HEK293 (cell line): ENCODE results near the gene LIMCH1.

Source experiments
- CTCF ChIA-PET: fragments of 350-600 bp; formaldehyde crosslinking; extraction: SDS; loops from one replicate; lab custom pipeline; 2021; ENCODE audit warnings: antibody characterized with exemption; lab: Yijun Ruan, JAX
- POLR2A ChIA-PET: fragments of 300-600 bp; formaldehyde crosslinking; extraction: SDS; loops from one replicate; lab custom pipeline; 2020; ENCODE audit warnings: antibody characterized with exemption, inconsistent platforms; lab: Yijun Ruan, JAX
- H3K27ac ChIP-seq: fragments of 200-500 bp; sonication (Bioruptor generic); 2 replicates; pipeline ENCODE4 v1.5.1; 2014; ENCODE audit warnings: low read depth, low read length, control low read depth, inconsistent platforms; ENCODE audit errors: extremely low read depth
- H3K36me3 ChIP-seq, 2 experiments: fragments of 200-500 bp in 1 of 2; sonication (Bioruptor generic) in 1 of 2; 1 replicate in 1 of 2; 2 replicates in 1 of 2; pipeline ENCODE4 v1.5.1; 2014 to 2017; ENCODE audit warnings: inconsistent platforms in 2 of 2, low read length in 2 of 2; ENCODE audit not compliant: control insufficient read depth in 2 of 2, insufficient read depth in 1 of 2
- H3K4me1 ChIP-seq: fragments of 200-500 bp; sonication (Bioruptor generic); 2 replicates; pipeline ENCODE4 v1.5.1; 2014; ENCODE audit warnings: mild to moderate bottlenecking, low read length, inconsistent platforms; ENCODE audit not compliant: control insufficient read depth, insufficient read depth
- H3K4me3 ChIP-seq: 2 replicates; pipeline ENCODE4 v1.5.1; 2011; ENCODE audit warnings: low read depth, mild to moderate bottlenecking, control low read depth, low read length, moderate library complexity
- H3K9me3 ChIP-seq: fragments of 200-500 bp; sonication (Bioruptor generic); 2 replicates; pipeline ENCODE4 v1.5.1; 2014; ENCODE audit warnings: low read depth, low read length, inconsistent platforms; ENCODE audit not compliant: control insufficient read depth, insufficient read depth
- BCL11A ChIP-seq: fragments of 450-650 bp; formaldehyde crosslinking; IDR thresholded peaks from 2 replicates; pipeline ENCODE4 v1.5.1; 2016; ENCODE audit warnings: low read depth, missing biosample characterization, missing genetic modification characterization
- GLIS2 ChIP-seq: fragments of 450-650 bp; formaldehyde crosslinking; IDR thresholded peaks from 2 replicates; pipeline ENCODE4 v1.5.1; 2016; ENCODE audit warnings: missing biosample characterization, missing genetic modification characterization
- HOXA7 ChIP-seq: sonication (generic); formaldehyde crosslinking; IDR thresholded peaks from 2 replicates; pipeline ENCODE4 v1.8.1; 2022; ENCODE audit warnings: missing genetic modification reagents, borderline replicate concordance
- PRDM1 ChIP-seq: fragments of 450-650 bp; formaldehyde crosslinking; IDR thresholded peaks from 2 replicates; pipeline ENCODE4; 2016; ENCODE audit warnings: missing biosample characterization, missing genetic modification characterization
- PRDM4 ChIP-seq: fragments of 450-650 bp; formaldehyde crosslinking; IDR thresholded peaks from 2 replicates; pipeline ENCODE4 v1.5.1; 2017; ENCODE audit warnings: missing biosample characterization, missing genetic modification characterization
- SCRT1 ChIP-seq: fragments of 450-650 bp; formaldehyde crosslinking; IDR thresholded peaks from 2 replicates; pipeline ENCODE4 v1.5.1; 2016; ENCODE audit warnings: missing biosample characterization, missing genetic modification characterization, borderline replicate concordance
- SP7 ChIP-seq: fragments of 450-650 bp; formaldehyde crosslinking; IDR thresholded peaks from 2 replicates; pipeline ENCODE4 v1.5.1; 2016; ENCODE audit warnings: missing biosample characterization, missing genetic modification characterization
- ZBTB17 ChIP-seq: fragments of 450-650 bp; formaldehyde crosslinking; IDR thresholded peaks from 2 replicates; pipeline ENCODE4 v1.5.1; 2016; ENCODE audit warnings: missing biosample characterization, missing genetic modification characterization
- ZBTB21 ChIP-seq: fragments of 450-650 bp; formaldehyde crosslinking; IDR thresholded peaks from 2 replicates; pipeline ENCODE4 v1.5.1; 2017; ENCODE audit warnings: missing biosample characterization, missing genetic modification characterization
- ZNF10 ChIP-seq: fragments of 450-650 bp; formaldehyde crosslinking; IDR thresholded peaks from 2 replicates; pipeline ENCODE4 v1.5.1; 2017; ENCODE audit warnings: missing biosample characterization, missing genetic modification characterization
- ZNF140 ChIP-seq: fragments of 450-650 bp; formaldehyde crosslinking; IDR thresholded peaks from 2 replicates; pipeline ENCODE4 v1.5.1; 2016; ENCODE audit warnings: missing biosample characterization, missing genetic modification characterization
- ZNF174 ChIP-seq: fragments of 450-650 bp; formaldehyde crosslinking; IDR thresholded peaks from 2 replicates; pipeline ENCODE4 v1.5.0; 2017; ENCODE audit warnings: missing biosample characterization, mild to moderate bottlenecking, missing genetic modification characterization
- ZNF18 ChIP-seq: fragments of 450-650 bp; formaldehyde crosslinking; IDR thresholded peaks from 2 replicates; pipeline ENCODE4 v1.5.1; 2016; ENCODE audit warnings: missing biosample characterization, missing genetic modification characterization
- ZNF214 ChIP-seq: fragments of 450-650 bp; formaldehyde crosslinking; IDR thresholded peaks from 2 replicates; pipeline ENCODE4 v1.5.1; 2017; ENCODE audit warnings: missing biosample characterization, mild to moderate bottlenecking, missing genetic modification characterization, borderline replicate concordance
- ZNF350 ChIP-seq: fragments of 450-650 bp; formaldehyde crosslinking; IDR thresholded peaks from 2 replicates; pipeline ENCODE4 v1.5.0; 2017; ENCODE audit warnings: missing biosample characterization, mild to moderate bottlenecking, missing genetic modification characterization
- ZNF366 ChIP-seq: fragments of 450-650 bp; formaldehyde crosslinking; conservative IDR thresholded peaks from 2 replicates; pipeline ENCODE4 v1.5.1; 2016; ENCODE audit warnings: missing biosample characterization, missing genetic modification characterization
- ZNF544 ChIP-seq: fragments of 450-650 bp; formaldehyde crosslinking; IDR thresholded peaks from 2 replicates; pipeline ENCODE4 v1.5.0; 2017; ENCODE audit warnings: missing biosample characterization, missing genetic modification characterization
- ZNF558 ChIP-seq: fragments of 450-650 bp; formaldehyde crosslinking; IDR thresholded peaks from 2 replicates; pipeline ENCODE4 v1.5.1; 2016; ENCODE audit warnings: missing biosample characterization, missing genetic modification characterization
- ZNF585B ChIP-seq: fragments of 450-650 bp; formaldehyde crosslinking; IDR thresholded peaks from 2 replicates; pipeline ENCODE4 v1.5.1; 2016; ENCODE audit warnings: missing biosample characterization, missing genetic modification characterization
- ZNF596 ChIP-seq: fragments of 450-650 bp; IDR thresholded peaks from 2 replicates; pipeline ENCODE4 v1.5.0; 2018; ENCODE audit warnings: missing biosample characterization, mild to moderate bottlenecking, missing genetic modification characterization, moderate library complexity
- ZNF670 ChIP-seq: fragments of 450-650 bp; formaldehyde crosslinking; IDR thresholded peaks from 2 replicates; pipeline ENCODE4 v1.5.1; 2016; ENCODE audit warnings: missing biosample characterization, missing genetic modification characterization, low read depth

Gene LIMCH1

GRCh38 chr4:41551536-41551935 is 13.6 kb downstream of the LIMCH1 start:
- POLR2A ChIA-PET: no interaction called here
- CTCF ChIA-PET: no interaction called here

GRCh38 chr4:41554905-41555304 is 16.9 kb downstream of the LIMCH1 start:
- no peaks in the 10 kb centered on the region for H3K36me3 ChIP-seq
- POLR2A ChIA-PET: no interaction called here
- TF ChIP-seq PRDM1 (tag by site-specific recombination) (no peak), ZNF174 (no peak), SP7 (tag by site-specific recombination) (no peak), BCL11A (no peak), ZNF350 (tag by site-specific recombination) (no peak), ZNF10 (tag by site-specific recombination) (no peak), ZNF544 (tag by site-specific recombination) (no peak), PRDM4 (tag by site-specific recombination) (no peak), ZNF214 (tag by site-specific recombination) (no peak), ZBTB17 (tag by site-specific recombination) (no peak), ZNF366 (tag by site-specific recombination) (no peak)
- TF ChIP-seq, all 188 proteins: peak for 0
- no peaks in the 10 kb centered on the region for H3K9me3 ChIP-seq
- CTCF ChIA-PET: interaction anchor here (1.2 kb wide), 1 partner anchor 8 kb away, joined by 3 read pairs; no protein-coding TSS in a partner anchor
- no peak overlapping the region for H3K27ac ChIP-seq
- H3K4me3 ChIP-seq: no peak overlapping the region
- H3K4me1 ChIP-seq: no peaks in the 10 kb centered on the region

More at GRCh38 chr4:41551536-41551935, 13.6 kb downstream of the LIMCH1 start:
- TF ChIP-seq ZNF10 (tag by site-specific recombination) (no peak), ZBTB21 (no peak), ZNF585B (tag by site-specific recombination) (no peak), HOXA7 (no peak), GLIS2 (tag by site-specific recombination) (no peak), ZNF670 (tag by site-specific recombination) (no peak), ZNF596 (tag by site-specific recombination) (no peak), ZNF18 (tag by site-specific recombination) (no peak), SCRT1 (tag by site-specific recombination) (no peak), ZNF140 (tag by site-specific recombination) (no peak)
- no peaks in the 10 kb centered on the region for H3K4me1 ChIP-seq
- H3K9me3 ChIP-seq: no peaks in the 10 kb centered on the region
- no peak overlapping the region for H3K27ac ChIP-seq
- H3K36me3 ChIP-seq: no peaks in the 10 kb centered on the region
- no peak overlapping the region for H3K4me3 ChIP-seq

- CTCF ChIA-PET: no interaction called here
- no peak for TF ChIP-seq ZNF558 (tag by site-specific recombination)
- Histone ChIP-seq H3K36me3 (no peaks in the 10 kb centered on the region), H3K4me3 (no peak overlapping the region), H3K27ac (no peak overlapping the region), H3K4me1 (peaks cover 5% of the 10 kb centered on the region), H3K9me3 (no peaks in the 10 kb centered on the region)
- POLR2A ChIA-PET: no interaction called here
Observed at GRCh38 chr4:41556526-41556925, 18.6 kb downstream of the LIMCH1 start.
